ENCODE results near the gene TBPL1.

TBPL1 gene

GRCh38 chr6:134005800-134006199 lies 52.8 kb downstream of the TBPL1 start:
- no peak for DNase-seq

- peak in 1 of 58 donors; percentile 12 for DNase-seq
Observed at GRCh38 chr6:134007077-134007476, 54.1 kb downstream of the TBPL1 start.

GRCh38 chr6:134009876-134010275 lies 56.9 kb downstream of the TBPL1 start:
- DNase-seq = no peak

- no peak for DNase-seq
Observed at GRCh38 chr6:134010400-134010799, 57.4 kb downstream of the TBPL1 start.

GRCh38 chr6:134010974-134011373 lies 58.0 kb downstream of the TBPL1 start:
- DNase-seq = no peak

- no peak for DNase-seq
Observed at GRCh38 chr6:134014588-134015137, 61.6 kb downstream of the TBPL1 start.

- no peak for DNase-seq
Observed at GRCh38 chr6:134015719-134016557, 62.9 kb downstream of the TBPL1 start.

- no peak for DNase-seq
Observed at GRCh38 chr6:134016558-134016814, 63.5 kb downstream of the TBPL1 start.

- no peak for DNase-seq
Observed at GRCh38 chr6:134020071-134020470, 67.0 kb downstream of the TBPL1 start.

- no peak for DNase-seq
Observed at GRCh38 chr6:134020543-134020942, 67.5 kb downstream of the TBPL1 start.

GRCh38 chr6:134020968-134021367 lies 67.9 kb downstream of the TBPL1 start:
- peak in 2 of 58 donors; percentile 8 to 21 for DNase-seq

GRCh38 chr6:134021396-134022122 lies 68.5 kb downstream of the TBPL1 start:
- no peak for DNase-seq

- no peak for DNase-seq
Observed at GRCh38 chr6:134022650-134023049, 69.6 kb downstream of the TBPL1 start.

- no peak for DNase-seq
Observed at GRCh38 chr6:134026597-134026996, 73.6 kb downstream of the TBPL1 start.

- DNase-seq = no peak
Observed at GRCh38 chr6:134028438-134028837, 75.4 kb downstream of the TBPL1 start.

- no peak for DNase-seq
Observed at GRCh38 chr6:134029495-134030455, 76.8 kb downstream of the TBPL1 start.

- no peak for DNase-seq
Observed at GRCh38 chr6:134031696-134032255, 78.8 kb downstream of the TBPL1 start.

- no peak for DNase-seq
Observed at GRCh38 chr6:134034478-134034877, 81.5 kb downstream of the TBPL1 start.

- no peak for DNase-seq
Observed at GRCh38 chr6:134034961-134035822, 82.2 kb downstream of the TBPL1 start.

GRCh38 chr6:134035823-134036296 lies 82.8 kb downstream of the TBPL1 start:
- peak in 29 of 58 donors; percentile 4 to 74 (median 27) for DNase-seq
